Omental fat pad (tissue), 4 donors: ENCODE data around the gene GPX7. TPM values are rescaled to one million over a fixed set of nuclear protein-coding genes. Genes with fewer than 3 reads are reported as not detected.

Source experiments
- ATAC-seq: fragments of 150-250 bp; one replicate; pipeline ENCODE4 v1.9.1; 2016; ENCODE audit warnings: mild to moderate bottlenecking, moderate library complexity; ENCODE audit not compliant: low FRiP score
- DNase-seq: peaks from one replicate; pipeline ENCODE4 v3.0.0-alpha.2; 2019; ENCODE audit warnings: low spot score
- CTCF ChIP-seq, 3 donors: fragments of 450-650 bp; IDR thresholded peaks; one replicate each; pipeline ENCODE4 v1.5.1; 2016 to 2017; ENCODE audit warnings: antibody characterized with exemption in 3 of 3, mild to moderate bottlenecking in 3 of 3, moderate library complexity in 2 of 3
- total RNA-seq, 4 donors: library from RNA; depleted of rRNA; stranded (reverse); fragments of >200 nt; gene quantifications; one replicate each; pipeline ENCODE4 v1.1.0, GENCODE V29; 2016

GPX7 gene
- total RNA-seq: 10 to 100 TPM in 3 of 4 donors, 1 to 10 TPM in 1; 8.6 to 23.0 (median 16.3) TPM

GRCh38 chr1:52601991-52602855 is at the start of gene GPX7:
TSS of gene GPX7 (plus strand) at chr1:52602371. CDS start at chr1:52602410, 39 bp downstream.
- DNase-seq: no peak
- TF ChIP-seq CTCF (IDR thresholded peaks at IDR 0.05): no peak
- ATAC-seq: peak; percentile 60

- DNase-seq (peak; percentile 42), ATAC-seq (peak; percentile 69)
Observed at GRCh38 chr1:52552505-52553361, 49.4 kb upstream of the GPX7 start, which contains the start of gene TUT4. TSS of gene TUT4 (minus strand) at chr1:52553092. CDS start at chr1:52526280, 26,812 bp downstream.

GRCh38 chr1:52553362-52554266 is 48.6 kb upstream of the GPX7 start:
- DNase-seq (peak; percentile 74), ATAC-seq (peak; percentile 89)
- no peak for TF ChIP-seq CTCF (IDR thresholded peaks at IDR 0.05)

More at GRCh38 chr1:52552505-52553361, 49.4 kb upstream of the GPX7 start, which contains the start of gene TUT4:
- no peak for TF ChIP-seq CTCF (IDR thresholded peaks at IDR 0.05)

- ATAC-seq (no peak), DNase-seq (no peak)
- TF ChIP-seq CTCF (IDR thresholded peaks at IDR 0.05): no peak
Observed at GRCh38 chr1:52554267-52554640, 47.9 kb upstream of the GPX7 start.

- no peak for TF ChIP-seq CTCF (IDR thresholded peaks at IDR 0.05)
- ATAC-seq (no peak), DNase-seq (no peak)
Observed at GRCh38 chr1:52554756-52555155, 47.4 kb upstream of the GPX7 start.

GRCh38 chr1:52556641-52557360 is 45.4 kb upstream of the GPX7 start:
- no peak for TF ChIP-seq CTCF (IDR thresholded peaks at IDR 0.05)
- DNase-seq (no peak), ATAC-seq (no peak)
